HG03039 (cell line): ENCODE measurements around the gene GPR148.

Source experiments
- ATAC-seq: cut with Tn5 transposase; IDR thresholded peaks from one replicate; pipeline ENCODE4 v1.9.1; 2021; ENCODE audit warnings: mild to moderate bottlenecking, moderate library complexity; ENCODE audit not compliant: unreplicated experiment

The GPR148 gene

DNA sequence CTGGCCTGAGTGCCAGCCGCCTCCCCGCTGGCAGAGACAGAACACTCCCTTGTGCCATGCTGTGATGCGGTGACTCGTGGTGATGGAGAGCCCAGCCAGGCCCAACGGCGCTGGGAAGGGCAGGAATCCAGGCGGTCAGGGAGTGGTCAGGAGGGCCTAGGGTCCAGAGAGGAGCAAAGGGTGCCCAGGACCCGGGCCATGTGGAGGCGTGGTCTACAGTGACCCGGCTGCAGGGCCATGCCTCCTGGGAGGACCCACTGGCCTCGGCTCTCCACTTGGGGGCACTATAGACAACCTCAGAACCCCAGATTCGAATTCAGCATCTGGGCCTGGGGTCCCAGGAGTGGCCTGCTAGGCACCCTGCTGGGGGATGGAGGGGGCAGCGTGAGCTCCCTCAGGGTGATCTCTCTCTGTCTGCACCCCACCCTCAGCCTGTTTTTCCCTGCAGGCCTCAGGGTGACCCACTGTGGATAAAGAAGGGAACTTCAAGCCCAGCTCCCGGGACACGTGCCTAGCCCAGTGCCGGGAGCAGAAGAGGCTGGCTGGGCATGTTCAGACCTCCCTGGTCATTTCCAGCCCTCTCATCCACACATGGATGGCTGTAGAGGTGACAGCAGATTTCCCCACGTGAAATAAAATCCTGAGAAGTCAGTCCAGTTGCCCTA is 39.5 kb downstream of the GPR148 start:
- no peak for ATAC-seq

GRCh38 chr2:130769343-130769907 is 40.6 kb downstream of the GPR148 start:
- ATAC-seq, result no peak

- no peak for ATAC-seq
Measured at GRCh38 chr2:130776550-130776949, 47.7 kb downstream of the GPR148 start.

DNA sequence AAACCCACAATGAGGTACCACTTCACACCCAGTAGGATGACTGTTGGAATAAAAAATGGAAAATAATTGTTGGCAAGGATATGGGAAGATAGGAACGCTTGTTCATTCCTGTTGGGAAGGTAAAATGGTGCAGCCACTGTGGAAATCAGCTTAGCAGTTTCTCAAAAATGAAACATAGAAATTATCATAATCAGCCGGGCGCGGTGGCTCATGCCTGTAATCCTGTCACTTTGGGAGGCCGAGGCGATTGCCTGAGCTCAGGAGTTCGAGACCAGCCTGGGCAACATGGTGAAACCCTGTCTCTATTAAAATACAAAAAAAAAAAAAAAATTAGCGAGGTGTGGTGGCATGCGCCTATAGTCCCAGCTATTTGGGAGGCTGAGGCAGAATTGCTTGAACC is 49.9 kb downstream of the GPR148 start:
- no peak for ATAC-seq
